ENCODE data around the gene RYR3.

The RYR3 gene

DNA sequence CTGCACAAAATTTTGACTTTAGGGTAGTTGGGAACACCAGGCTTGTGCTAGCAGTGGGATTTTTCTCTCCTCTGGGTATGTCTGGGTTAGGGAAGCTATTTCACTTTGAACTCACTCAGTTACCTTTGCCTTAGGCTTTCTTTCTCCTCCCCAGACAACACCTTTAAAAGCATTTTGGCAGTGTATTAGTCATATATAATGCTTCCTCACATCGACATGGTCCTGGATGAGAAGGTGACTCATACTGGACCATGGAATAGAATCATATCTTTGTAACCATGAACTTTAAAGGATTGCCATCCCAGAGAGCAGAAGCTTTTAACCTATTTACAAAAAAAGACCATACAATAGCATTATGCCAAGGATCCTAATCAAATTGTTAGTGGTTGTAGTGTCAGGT, 2.7 kb downstream of the RYR3 start:
- Histone ChIP-seq H3K27ac (ENCODE audit: low read length) (no peak overlapping the region), H3K4me3 (ENCODE audit: low read length) (no peak overlapping the region), H3K9ac (ENCODE audit: low read length) (no peak overlapping the region), H2AFZ (ENCODE audit: low read depth, low read length) (no peak overlapping the region), H3K9me3 (ENCODE audit: insufficient read depth, low read length) (no peaks in the 10 kb centered on the region), H3K4me2 (ENCODE audit: low read length) (no peak overlapping the region), H3K27me3 (ENCODE audit: low read depth, low read length) (peaks cover 14% of the 10 kb centered on the region), H4K20me1 (ENCODE audit: insufficient read depth, low read length) (no peaks in the 10 kb centered on the region), H3K79me2 (ENCODE audit: low read length) (no peaks in the 10 kb centered on the region), H3K36me3 (replicated peaks; ENCODE audit: low read depth, low read length) (no peaks in the 10 kb centered on the region), H3K4me1 (ENCODE audit: low read length) (no peaks in the 10 kb centered on the region)
- TF ChIP-seq EZH2phosphoT487 (IDR thresholded peaks at IDR 0.05; ENCODE audit: low read depth): no peak
- TF ChIP-seq, protein P1, sequence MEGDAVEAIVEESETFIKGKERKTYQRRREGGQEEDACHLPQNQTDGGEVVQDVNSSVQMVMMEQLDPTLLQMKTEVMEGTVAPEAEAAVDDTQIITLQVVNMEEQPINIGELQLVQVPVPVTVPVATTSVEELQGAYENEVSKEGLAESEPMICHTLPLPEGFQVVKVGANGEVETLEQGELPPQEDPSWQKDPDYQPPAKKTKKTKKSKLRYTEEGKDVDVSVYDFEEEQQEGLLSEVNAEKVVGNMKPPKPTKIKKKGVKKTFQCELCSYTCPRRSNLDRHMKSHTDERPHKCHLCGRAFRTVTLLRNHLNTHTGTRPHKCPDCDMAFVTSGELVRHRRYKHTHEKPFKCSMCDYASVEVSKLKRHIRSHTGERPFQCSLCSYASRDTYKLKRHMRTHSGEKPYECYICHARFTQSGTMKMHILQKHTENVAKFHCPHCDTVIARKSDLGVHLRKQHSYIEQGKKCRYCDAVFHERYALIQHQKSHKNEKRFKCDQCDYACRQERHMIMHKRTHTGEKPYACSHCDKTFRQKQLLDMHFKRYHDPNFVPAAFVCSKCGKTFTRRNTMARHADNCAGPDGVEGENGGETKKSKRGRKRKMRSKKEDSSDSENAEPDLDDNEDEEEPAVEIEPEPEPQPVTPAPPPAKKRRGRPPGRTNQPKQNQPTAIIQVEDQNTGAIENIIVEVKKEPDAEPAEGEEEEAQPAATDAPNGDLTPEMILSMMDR (IDR thresholded peaks at IDR 0.05; ENCODE audit: low read depth, low read length): no peak

DNA sequence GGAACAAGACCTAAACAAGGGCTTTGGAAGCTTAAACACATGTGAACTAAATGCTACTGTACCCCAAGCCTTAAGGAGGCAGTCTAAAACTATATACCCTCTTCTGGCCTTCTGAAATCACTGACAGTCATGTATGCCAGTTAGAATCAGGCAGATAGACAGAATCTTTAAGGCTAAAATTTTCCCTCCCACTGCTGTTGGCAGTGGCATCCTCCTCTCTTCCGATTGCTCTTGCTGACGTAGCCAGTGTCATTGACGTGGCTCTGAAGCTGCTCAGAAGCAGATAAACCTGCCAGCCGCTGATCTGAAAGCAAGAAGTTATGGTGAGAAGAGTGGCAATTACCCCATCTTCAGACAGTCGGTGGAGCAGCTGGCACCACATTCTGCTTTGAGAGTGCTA, 3.3 kb downstream of the RYR3 start:
- H3K9me3 ChIP-seq (ENCODE audit: insufficient read depth, low read length): no peaks in the 10 kb centered on the region
- H3K4me1 ChIP-seq (ENCODE audit: low read length): no peaks in the 10 kb centered on the region
- no peak overlapping the region for H2AFZ ChIP-seq (ENCODE audit: low read depth, low read length)
- peaks cover 20% of the 10 kb centered on the region for H3K27me3 ChIP-seq (ENCODE audit: low read depth, low read length)
- no peaks in the 10 kb centered on the region for H3K36me3 ChIP-seq (replicated peaks; ENCODE audit: low read depth, low read length)
- no peak overlapping the region for H3K4me3 ChIP-seq (ENCODE audit: low read length)
- H3K9ac ChIP-seq (ENCODE audit: low read length): no peak overlapping the region
- no peak overlapping the region for H3K4me2 ChIP-seq (ENCODE audit: low read length)
- TF ChIP-seq, protein P1 (IDR thresholded peaks at IDR 0.05; ENCODE audit: low read depth, low read length): no peak
- no peak for TF ChIP-seq EZH2phosphoT487 (IDR thresholded peaks at IDR 0.05; ENCODE audit: low read depth)
- no peaks in the 10 kb centered on the region for H3K79me2 ChIP-seq (ENCODE audit: low read length)
- no peak overlapping the region for H3K27ac ChIP-seq (ENCODE audit: low read length)
- H4K20me1 ChIP-seq (ENCODE audit: insufficient read depth, low read length): no peaks in the 10 kb centered on the region

DNA sequence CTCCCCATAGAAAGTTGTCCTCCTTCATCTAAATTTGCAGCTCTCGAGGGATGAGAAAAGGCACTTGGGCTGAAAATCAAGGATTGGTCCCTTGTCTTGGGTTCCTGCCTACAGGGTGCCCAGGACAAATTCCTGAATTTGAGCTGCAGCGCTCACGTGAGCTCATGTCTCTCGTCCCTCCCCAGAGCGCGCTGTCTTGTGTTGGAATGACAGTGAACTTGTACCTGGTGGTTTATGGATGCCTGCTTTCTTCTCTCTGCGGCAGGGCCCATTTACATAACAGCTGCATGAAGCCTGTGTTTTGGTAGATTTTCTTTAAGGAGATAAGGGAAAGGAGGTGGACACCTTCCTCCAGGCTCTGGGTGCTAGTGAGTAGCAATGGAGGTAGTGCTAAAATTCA, 4.3 kb downstream of the RYR3 start:
- no peak overlapping the region for H3K4me3 ChIP-seq (ENCODE audit: low read length)
- no peaks in the 10 kb centered on the region for H4K20me1 ChIP-seq (ENCODE audit: insufficient read depth, low read length)
- H3K9ac ChIP-seq (ENCODE audit: low read length): no peak overlapping the region
- H3K27me3 ChIP-seq (ENCODE audit: low read depth, low read length): peaks cover 28% of the 10 kb centered on the region
- H2AFZ ChIP-seq (ENCODE audit: low read depth, low read length): no peak overlapping the region
- TF ChIP-seq EZH2phosphoT487 (IDR thresholded peaks at IDR 0.05; ENCODE audit: low read depth): no peak
- TF ChIP-seq, protein P1 (IDR thresholded peaks at IDR 0.05; ENCODE audit: low read depth, low read length): no peak
- no peaks in the 10 kb centered on the region for H3K79me2 ChIP-seq (ENCODE audit: low read length)
- H3K9me3 ChIP-seq (ENCODE audit: insufficient read depth, low read length): no peaks in the 10 kb centered on the region
- H3K27ac ChIP-seq (ENCODE audit: low read length): no peak overlapping the region
- no peak overlapping the region for H3K4me2 ChIP-seq (ENCODE audit: low read length)
- H3K36me3 ChIP-seq (replicated peaks; ENCODE audit: low read depth, low read length): no peaks in the 10 kb centered on the region
- H3K4me1 ChIP-seq (ENCODE audit: low read length): no peaks in the 10 kb centered on the region

DNA sequence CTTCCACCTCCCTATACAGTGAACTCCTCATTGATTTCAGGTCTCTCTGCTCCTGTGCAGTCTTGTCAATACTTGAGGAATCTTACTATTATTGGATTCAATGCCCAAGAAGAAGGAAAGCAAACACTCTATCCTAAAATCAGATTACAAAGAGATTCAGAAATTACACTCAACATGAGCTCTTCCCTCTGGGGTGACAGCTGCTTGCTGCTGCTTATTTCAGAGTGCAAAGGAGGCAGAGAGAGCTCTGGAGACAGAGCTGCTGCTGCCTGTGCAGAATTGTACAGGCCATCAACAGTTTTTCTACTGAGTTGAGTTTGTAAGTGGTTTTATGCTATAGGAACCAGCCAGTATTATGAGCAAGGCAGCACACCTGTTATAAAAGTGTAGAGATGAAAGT, 7.1 kb downstream of the RYR3 start:
- Histone ChIP-seq H3K9me3 (ENCODE audit: insufficient read depth, low read length) (no peaks in the 10 kb centered on the region), H3K36me3 (replicated peaks; ENCODE audit: low read depth, low read length) (no peaks in the 10 kb centered on the region)

More for the DNA sequence above, 7.1 kb downstream of the RYR3 start:
- Histone ChIP-seq H3K4me2 (ENCODE audit: low read length) (no peak overlapping the region), H3K27ac (ENCODE audit: low read length) (no peak overlapping the region), H4K20me1 (ENCODE audit: insufficient read depth, low read length) (no peaks in the 10 kb centered on the region), H3K9ac (ENCODE audit: low read length) (no peak overlapping the region), H3K79me2 (ENCODE audit: low read length) (no peaks in the 10 kb centered on the region), H3K4me3 (ENCODE audit: low read length) (no peak overlapping the region), H3K27me3 (ENCODE audit: low read depth, low read length) (peaks cover 45% of the 10 kb centered on the region), H3K4me1 (ENCODE audit: low read length) (no peaks in the 10 kb centered on the region), H2AFZ (ENCODE audit: low read depth, low read length) (no peak overlapping the region)
- TF ChIP-seq, protein P1 (IDR thresholded peaks at IDR 0.05; ENCODE audit: low read depth, low read length): no peak
- no peak for TF ChIP-seq EZH2phosphoT487 (IDR thresholded peaks at IDR 0.05; ENCODE audit: low read depth)

Measured in OCI-LY3 (cell line).